Activated gamma-delta T cell (primary cell): ENCODE measurements around the gene LCLAT1.

Experiments
- DNase-seq: peaks from one replicate; lab custom pipeline; 2025; lab: John Stamatoyannopoulos, UW

The LCLAT1 gene

DNA sequence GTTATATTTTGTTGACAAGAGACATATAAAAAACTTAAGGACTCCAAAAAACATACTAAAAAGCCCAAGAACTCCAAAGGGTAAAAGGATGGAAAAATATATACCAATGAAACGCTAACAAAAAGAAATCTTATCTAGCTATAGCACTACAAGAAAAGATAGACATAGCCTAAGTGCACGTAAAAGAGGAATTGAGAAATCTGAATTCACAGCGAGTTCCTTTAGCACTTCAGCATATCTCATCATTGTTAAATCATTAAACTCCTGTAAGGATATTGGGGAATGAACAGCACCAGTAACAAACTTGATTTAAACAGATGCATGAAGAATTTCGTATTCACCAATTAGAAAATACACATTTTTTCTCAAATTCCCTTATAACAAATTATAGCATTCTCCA lies 226.1 kb downstream of the LCLAT1 start:
- no peak for DNase-seq

DNA sequence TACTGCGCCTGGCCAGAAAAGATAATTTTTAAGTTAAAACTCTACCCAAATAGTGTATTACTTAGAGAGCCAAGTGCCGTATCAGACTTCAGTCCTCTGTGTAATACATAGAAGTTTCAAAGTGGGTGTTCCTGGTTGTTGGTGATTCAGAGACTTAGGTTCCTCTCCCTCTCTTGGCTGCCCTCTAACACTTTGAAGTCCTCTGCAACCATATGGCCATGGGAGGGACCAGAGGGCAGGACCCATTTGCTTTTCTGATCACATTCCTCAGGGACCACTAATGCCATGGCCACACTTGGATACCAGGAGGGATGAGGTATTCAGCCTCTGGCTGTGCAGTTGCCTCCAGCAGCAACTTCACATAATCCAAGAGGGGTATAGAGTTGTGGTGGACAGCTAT lies 228.7 kb downstream of the LCLAT1 start:
- no peak for DNase-seq

DNA sequence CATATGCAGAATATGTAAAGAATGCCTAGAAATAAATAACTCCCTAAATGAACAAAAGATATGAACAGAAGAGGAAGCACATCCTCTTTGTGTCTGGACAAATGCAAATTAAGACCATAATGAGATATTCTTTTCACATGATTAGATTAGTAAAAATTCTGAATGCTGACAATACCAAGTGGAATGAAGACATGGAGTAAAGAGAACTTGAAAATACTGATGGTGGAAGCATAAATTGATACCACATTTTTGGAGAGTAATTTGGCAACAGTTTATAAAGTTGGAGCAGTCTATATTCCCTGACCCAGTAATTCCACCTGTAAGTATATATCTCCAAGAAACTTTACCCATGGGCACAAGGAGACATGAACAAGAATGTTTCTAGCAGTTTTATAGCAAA lies 230.2 kb downstream of the LCLAT1 start:
- no peak for DNase-seq

GRCh38 chr2:30677861-30678385 lies 230.9 kb downstream of the LCLAT1 start:
- no peak for DNase-seq

DNA sequence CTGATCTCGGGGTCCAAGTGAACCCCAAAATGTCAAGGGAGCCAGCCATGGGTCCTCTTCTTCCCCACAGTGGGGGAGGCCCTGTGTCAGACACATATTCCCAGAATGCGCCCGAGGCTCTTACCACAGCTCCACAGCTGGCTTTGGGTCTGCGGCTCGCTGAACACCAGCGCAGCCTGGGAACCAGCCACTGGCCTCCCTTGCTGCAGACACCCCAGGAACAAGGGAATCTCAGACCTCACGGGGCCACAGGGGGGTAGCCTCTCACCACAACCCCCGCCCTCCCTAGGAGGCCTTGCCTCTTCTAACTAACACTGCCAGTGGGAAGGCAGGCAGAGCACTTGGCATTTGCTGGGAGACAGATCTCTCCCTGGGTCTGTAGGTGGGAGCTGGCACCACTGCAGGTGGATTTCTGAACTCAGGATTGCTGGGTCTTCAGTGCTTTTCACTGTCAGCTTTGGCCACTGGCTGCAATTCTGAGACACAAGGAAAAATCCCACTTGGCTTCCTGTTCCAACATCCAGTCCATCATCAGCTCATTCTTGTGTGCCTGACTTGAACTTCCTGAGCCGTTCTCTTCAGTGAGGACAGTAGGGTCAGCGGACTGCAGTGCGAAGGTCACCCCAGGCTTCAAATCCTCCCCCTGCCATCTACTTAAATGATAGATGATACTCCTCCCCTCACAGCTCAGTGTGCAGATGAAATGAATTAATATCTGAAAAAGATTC lies 231.5 kb downstream of the LCLAT1 start:
- DNase-seq, result no peak

DNA sequence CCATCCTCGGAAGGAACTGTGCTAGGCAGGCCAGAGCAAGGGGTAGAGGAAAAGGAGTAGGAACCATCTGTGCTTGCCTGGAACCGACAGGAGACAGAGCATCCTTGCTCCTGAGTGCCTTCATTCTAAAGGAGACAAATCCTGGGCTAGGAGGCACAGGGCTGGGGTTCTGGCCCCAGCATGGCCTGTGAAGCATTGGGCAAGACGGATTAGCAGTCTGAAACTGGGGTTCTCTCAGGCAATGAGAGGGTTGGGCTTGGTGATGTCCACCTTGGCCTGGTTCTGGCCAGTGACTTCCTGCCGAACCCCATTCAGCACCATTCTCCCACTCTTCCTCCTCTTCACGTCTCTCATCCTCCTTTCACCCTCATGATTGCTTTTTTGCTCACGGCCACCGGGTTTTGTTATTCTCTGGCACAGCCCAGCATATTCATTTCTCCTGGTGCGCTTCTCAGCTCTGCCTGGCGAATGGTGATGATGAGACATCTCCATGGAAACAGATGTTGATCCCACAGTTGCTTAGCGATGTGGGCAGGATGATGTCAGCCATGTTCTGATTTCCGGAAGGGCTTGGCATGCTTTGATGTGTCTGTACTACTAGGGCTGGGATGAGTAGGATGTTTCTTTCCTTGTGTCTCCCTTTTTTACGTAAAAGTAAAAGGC lies 232.5 kb downstream of the LCLAT1 start:
- no peak for DNase-seq

GRCh38 chr2:30680121-30680520 lies 233.1 kb downstream of the LCLAT1 start:
- DNase-seq, result no peak

DNA sequence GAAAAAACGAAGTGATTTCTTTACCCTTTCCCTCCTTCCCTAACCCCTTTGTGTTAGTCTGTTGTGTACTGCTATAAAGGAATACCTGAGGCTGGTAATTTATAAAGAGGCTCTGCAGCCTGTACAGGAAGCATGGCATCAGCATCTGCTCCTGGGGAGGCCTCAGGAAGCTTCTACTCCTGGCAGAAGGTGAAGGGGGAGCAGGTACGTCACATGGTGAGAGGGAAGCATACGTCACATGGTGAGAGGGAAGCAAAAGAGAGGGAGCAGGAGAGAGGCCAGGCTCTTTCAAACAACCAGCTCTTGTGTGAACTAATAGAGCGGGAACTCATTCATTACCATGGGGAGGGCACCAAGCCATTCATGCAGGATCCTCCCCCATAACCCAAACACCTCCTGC lies 234.0 kb downstream of the LCLAT1 start:
- no peak for DNase-seq

DNA sequence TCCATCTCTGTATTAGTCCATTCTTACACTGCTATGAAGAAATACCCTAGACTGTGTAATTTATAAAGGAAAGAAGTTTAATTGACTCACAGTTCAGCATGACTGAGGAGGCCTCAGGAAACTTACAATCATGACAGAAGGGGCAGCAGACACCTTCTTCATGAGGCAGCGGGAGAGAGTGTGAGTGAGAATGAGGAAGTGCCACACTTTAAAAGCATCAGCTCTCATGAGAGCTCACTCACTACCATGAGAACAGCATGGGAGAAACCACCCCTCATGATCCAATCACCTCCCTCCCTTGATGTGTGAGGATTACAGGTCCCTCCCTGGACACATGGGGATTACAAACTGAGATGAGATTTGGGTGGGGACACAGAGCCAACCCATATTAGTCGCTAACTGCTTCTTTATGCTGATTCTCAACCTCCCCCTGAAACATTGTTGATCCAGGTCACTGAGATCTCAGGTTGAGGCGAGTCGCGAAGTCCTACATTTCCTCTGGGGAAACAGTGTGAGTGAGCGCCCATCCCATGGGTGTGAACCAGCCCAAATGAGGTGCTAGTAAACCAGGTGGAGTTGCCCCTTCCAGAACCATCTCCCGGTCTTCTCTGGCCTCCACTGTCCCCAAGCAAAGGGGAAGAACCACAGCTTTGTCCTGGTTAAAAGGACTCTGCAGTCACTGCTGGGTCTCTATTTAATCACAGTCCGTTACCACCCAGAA lies 236.3 kb downstream of the LCLAT1 start:
- DNase-seq, result no peak

- no peak for DNase-seq
Measured at GRCh38 chr2:30684026-30684425, 237.0 kb downstream of the LCLAT1 start.

- DNase-seq, result no peak
Measured at GRCh38 chr2:30684516-30684915, 237.5 kb downstream of the LCLAT1 start.

DNA sequence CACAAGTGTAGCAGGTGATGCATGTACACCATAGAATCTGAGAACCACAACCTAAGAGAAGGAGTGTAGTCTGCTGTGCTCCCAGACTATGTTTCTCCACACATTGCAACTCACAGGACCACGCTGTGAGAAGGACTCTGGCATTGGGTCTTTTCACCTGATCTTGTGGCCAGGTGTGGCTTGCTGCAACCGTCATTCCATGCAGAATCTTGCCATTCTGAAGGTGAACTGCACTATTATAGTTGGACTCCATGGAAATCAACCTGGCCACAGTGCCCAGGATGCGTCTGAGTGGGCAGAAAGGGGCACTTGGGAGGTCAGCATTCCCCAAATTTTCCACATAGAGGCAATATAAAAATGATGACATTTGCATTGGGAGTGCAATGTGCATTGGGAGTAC lies 237.9 kb downstream of the LCLAT1 start:
- DNase-seq, result no peak

- no peak for DNase-seq
Measured at GRCh38 chr2:30686000-30686399, 239.0 kb downstream of the LCLAT1 start.

- DNase-seq, result no peak
Measured at GRCh38 chr2:30686669-30687068, 239.6 kb downstream of the LCLAT1 start.

DNA sequence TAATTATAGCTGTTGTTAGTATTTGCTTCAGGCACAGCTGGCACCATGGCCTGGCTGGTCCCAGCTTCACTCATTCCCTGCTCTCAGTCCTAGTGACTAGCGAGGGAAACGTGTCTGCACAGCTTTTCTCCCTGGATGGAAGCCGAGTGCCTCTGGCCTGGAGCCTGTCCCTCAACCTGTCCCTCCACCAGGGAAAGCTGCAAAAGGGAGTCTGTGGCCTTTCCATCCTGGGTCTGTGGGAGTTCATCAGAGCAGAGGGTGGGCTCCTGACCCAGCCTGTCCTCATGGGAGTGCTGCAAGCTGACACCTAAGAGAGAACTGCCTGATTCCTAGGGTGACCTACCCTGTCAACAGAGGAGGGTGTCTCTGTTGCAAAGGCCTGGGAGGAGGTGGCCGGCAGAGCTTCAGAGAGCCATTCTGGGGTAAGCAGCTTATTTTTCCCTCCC lies 241.9 kb downstream of the LCLAT1 start:
- DNase-seq, result no peak

GRCh38 chr2:30689496-30690125 lies 242.6 kb downstream of the LCLAT1 start:
- no peak for DNase-seq

GRCh38 chr2:30690126-30690561 lies 243.1 kb downstream of the LCLAT1 start:
- no peak for DNase-seq

DNA sequence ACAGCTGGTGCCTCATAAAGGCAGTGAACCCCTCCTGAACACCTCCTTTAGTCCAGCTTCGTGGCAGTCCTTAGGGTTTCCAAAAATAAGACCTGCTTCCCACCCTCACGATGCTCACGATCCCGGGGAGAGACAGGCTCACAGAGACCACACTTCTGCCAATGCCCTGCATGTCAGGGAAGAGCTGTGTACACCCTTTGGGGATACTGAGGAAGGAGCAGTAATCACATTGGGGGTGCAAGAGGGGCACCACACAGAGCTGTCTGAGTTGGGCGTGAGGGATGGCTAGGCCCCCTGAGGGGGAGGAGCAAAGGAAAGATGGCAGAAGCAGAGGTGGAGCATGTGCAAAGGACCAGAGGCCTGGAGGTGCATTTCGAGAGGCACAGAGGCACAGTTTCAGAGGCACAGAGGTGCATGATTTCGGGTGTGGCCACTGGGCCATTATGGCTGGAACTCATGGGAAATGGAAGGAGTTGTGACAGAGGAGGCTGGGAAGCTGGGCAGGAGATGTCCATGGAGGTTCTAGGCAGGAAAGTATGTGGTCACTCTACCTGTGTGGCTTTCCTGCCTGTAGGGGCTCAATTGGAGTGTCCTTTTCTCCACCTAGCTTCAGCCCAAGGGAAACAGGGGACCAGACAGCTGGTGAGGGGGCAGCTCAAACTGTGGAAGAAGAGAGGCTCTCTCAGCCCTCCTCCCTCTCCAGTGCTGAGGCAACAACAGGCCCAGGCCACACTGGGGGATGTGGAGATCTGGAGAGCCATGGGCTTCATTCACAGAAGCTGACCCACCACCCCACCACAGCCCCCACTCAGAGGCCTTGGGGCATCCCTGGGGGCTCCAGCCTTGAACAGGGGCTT lies 244.3 kb downstream of the LCLAT1 start:
- DNase-seq, result no peak

DNA sequence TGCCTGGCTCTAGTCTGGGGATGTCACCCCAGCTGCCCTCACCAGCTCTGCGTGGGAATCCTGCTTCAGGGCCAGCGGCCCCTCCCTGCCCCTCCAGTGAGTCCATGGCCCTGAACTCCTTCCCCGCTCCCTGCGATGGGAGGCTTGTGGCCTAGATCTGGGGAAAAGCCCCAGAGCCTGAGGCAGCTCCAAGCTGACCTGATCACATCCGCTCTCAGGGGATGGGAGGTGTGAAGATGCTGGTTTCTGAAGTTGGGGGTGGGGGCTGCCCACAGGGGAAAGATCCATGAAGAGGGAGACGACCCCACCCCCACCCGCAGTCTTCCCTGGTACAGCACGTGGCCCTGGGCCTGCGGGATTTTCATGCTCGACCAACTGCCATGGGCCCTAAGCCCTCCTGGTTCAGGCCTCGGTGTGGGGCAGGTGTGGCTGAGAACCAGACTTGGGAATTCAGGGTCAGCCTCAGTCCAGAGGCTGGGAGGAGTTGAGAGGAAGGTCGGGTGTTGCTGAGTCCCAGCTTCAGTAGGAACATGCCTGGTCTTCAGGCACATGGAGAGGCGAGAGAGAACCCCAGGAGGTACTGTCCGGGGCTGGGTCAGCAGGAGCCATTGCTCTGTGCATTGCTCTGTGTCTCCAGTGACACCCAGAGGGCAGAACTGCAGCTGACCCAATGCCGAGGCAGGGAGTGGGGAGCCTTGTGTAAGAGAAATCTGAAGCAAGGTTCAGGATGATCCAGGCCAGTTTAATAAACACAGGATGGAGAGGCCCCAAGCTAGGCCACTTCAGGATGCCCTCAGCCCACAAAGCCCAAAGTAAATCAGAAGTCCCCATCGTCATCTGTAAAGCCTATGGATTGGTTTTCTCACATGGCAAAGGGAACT lies 245.1 kb downstream of the LCLAT1 start:
- no peak for DNase-seq

DNA sequence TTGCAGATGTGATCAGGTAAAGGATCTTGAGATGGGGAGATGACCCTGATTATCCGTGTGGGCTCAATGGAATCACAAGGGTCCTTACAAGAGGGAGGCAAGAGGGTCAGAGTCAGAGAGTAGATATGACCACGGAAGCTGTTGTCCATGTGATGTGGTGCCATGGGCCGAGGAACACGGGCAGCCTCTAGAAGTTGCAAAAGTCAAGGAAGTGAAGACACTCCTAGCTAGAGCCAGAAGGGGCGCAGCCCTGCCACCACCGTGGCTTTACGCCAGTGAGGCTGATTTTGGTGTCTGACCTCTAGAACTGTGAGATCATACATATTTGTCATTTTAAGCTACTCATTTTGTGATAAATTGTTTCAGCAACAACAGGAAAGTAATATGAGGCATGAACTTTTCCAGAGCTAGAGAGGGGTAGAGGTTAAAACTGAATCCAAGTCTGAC lies 245.8 kb downstream of the LCLAT1 start:
- no peak for DNase-seq
